ENCODE measurements around the gene BMAL1. TPM values are rescaled to one million over a fixed set of nuclear protein-coding genes. Genes with fewer than 3 reads are reported as not detected.

BMAL1 gene
- total and polyA plus RNA-seq, 2 donors (not counting 3 experiments of a cell fraction or from before 2014, with no cell fraction given): 5.8 to 10.1 TPM

DNA sequence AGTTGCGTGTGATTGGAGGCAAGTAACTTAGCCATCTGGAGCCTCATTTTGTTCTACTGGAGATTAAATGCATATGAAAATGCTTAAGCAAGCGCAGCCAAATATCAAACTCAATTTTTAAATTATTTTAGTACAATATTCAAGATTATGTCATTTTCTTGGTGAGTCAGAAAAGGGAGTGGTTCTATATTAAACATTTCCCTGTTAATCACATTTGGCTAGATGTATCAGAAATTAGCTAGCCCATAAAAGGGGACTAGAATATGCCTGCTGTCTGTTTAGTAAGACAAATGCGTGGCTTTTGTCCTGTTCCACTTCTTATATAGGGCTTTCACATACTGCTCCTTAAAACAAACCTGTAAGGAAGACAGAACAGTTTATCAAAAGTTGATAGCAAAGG lies 35.0 kb upstream of the BMAL1 start:
- FAIRE-seq: no peak
- no TSS peak for BruUV-seq (replicated peaks)

More for the DNA sequence above, 35.0 kb upstream of the BMAL1 start:
- no peaks in the 10 kb centered on the region for H3K4me1 ChIP-seq (ENCODE audit: control insufficient read depth, extremely low read depth, insufficient read depth, low read length)
- DNase-seq (ENCODE audit: low read depth, low spot score): no peak
- no peak for TF ChIP-seq EZH2 (IDR thresholded peaks at IDR 0.05; ENCODE audit: borderline replicate concordance, low read depth, low read length, severe bottlenecking)
- no peak for TF ChIP-seq GATA2 (IDR thresholded peaks at IDR 0.05; ENCODE audit: insufficient read depth, insufficient read length, low read depth, low read length)
- TF ChIP-seq MYC (IDR thresholded peaks at IDR 0.05; ENCODE audit: low read depth, low read length): no peak
- TF ChIP-seq, protein P1, sequence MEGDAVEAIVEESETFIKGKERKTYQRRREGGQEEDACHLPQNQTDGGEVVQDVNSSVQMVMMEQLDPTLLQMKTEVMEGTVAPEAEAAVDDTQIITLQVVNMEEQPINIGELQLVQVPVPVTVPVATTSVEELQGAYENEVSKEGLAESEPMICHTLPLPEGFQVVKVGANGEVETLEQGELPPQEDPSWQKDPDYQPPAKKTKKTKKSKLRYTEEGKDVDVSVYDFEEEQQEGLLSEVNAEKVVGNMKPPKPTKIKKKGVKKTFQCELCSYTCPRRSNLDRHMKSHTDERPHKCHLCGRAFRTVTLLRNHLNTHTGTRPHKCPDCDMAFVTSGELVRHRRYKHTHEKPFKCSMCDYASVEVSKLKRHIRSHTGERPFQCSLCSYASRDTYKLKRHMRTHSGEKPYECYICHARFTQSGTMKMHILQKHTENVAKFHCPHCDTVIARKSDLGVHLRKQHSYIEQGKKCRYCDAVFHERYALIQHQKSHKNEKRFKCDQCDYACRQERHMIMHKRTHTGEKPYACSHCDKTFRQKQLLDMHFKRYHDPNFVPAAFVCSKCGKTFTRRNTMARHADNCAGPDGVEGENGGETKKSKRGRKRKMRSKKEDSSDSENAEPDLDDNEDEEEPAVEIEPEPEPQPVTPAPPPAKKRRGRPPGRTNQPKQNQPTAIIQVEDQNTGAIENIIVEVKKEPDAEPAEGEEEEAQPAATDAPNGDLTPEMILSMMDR (IDR thresholded peaks at IDR 0.05; ENCODE audit: extremely low read depth in 1 of 2, insufficient read depth in 1 of 2, low read depth in 1 of 2, low read length in 2 of 2): no peak
- TF ChIP-seq, protein P2, sequence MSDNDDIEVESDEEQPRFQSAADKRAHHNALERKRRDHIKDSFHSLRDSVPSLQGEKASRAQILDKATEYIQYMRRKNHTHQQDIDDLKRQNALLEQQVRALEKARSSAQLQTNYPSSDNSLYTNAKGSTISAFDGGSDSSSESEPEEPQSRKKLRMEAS (IDR thresholded peaks at IDR 0.05; ENCODE audit: insufficient read depth, insufficient read length): no peak
- TF ChIP-seq JUN (IDR thresholded peaks at IDR 0.05; ENCODE audit: borderline replicate concordance, insufficient read depth, insufficient read length, low read depth): no peak
- TF ChIP-seq POLR2AphosphoS5 (IDR thresholded peaks at IDR 0.05; ENCODE audit: insufficient read depth, low read depth, low read length): no peak
- no peak for TF ChIP-seq POLR2A (IDR thresholded peaks at IDR 0.05; ENCODE audit: low read depth, low read length)
- TF ChIP-seq FOS (IDR thresholded peaks at IDR 0.05; ENCODE audit: borderline replicate concordance, insufficient read depth, low read length): no peak
- H3K79me2 ChIP-seq (ENCODE audit: control insufficient read depth, insufficient read depth, low read length): no peaks in the 10 kb centered on the region
- intact Hi-C loops (cut with micrococcal nuclease) (no loop called here), dilution Hi-C loops (cut with MboI; ENCODE audit: extremely low pct_ligation_motif_present, low sequenced_read_pairs) (no loop called here)
- POLR2A ChIA-PET: no interaction called here
- H3K4me3 ChIP-seq (replicated peaks in 1 of 3; ENCODE audit: insufficient read depth in 1 of 3, low read depth in 1 of 3, low read length in 3 of 3): no peak overlapping the region
- H4K20me1 ChIP-seq (replicated peaks; ENCODE audit: control insufficient read depth, extremely low read depth, insufficient read depth, low read length): no peaks in the 10 kb centered on the region
- CTCF ChIA-PET: interaction anchor here (1.2 to 2.5 kb wide), 2 partner anchors 8 to 12 kb away, joined by 3 to 7 read pairs; no protein-coding TSS in a partner anchor
- H3K36me3 ChIP-seq (ENCODE audit: control insufficient read depth in 2 of 2, extremely low read depth in 1 of 2, insufficient read depth in 2 of 2, low read length in 2 of 2): no peaks in the 10 kb centered on the region
- no peak overlapping the region for H3K9ac ChIP-seq (replicated peaks; ENCODE audit: extremely low read depth, insufficient read depth, low read length)
- H3K9me3 ChIP-seq (replicated peaks; ENCODE audit: control insufficient read depth, insufficient read depth, low read length): no peaks in the 10 kb centered on the region
- no peak overlapping the region for H3K4me2 ChIP-seq (ENCODE audit: insufficient read depth, low read length)
- no peak overlapping the region for H3K27ac ChIP-seq (ENCODE audit: insufficient read depth, low read depth, low read length)
- H3K9me1 ChIP-seq (replicated peaks; ENCODE audit: control insufficient read depth, extremely low read depth, insufficient read depth, low read length): no peaks in the 10 kb centered on the region
- H3K27me3 ChIP-seq (ENCODE audit: control insufficient read depth in 2 of 2, insufficient read depth in 2 of 2, low read length in 2 of 2): peaks cover 28 to 29% of the 10 kb centered on the region in 2 experiments
- no peak overlapping the region for H2AFZ ChIP-seq (ENCODE audit: low read depth, low read length)
